IMR-90 (cell line): Measurements from ENCODE around the gene SF3A1. TPM values are rescaled to one million over a fixed set of nuclear protein-coding genes. Genes with fewer than 3 reads are reported as not detected.

Experiments used
- ATAC-seq: fragments of 200-7000 bp; cut with Tn5 transposase; 2 replicates; pipeline ENCODE4 v1.9.1; 2020; ENCODE audit warnings: low read depth, mild to moderate bottlenecking, moderate library complexity
- BruUV-seq: library from RNA; stranded (reverse); fragments of 400-500 nt; replicated peaks from 2 replicates; lab custom pipeline; 2021; lab: Mats Ljungman, UMichigan
- CTCF ChIA-PET: fragments of 300-600 bp; formaldehyde crosslinking; extraction: SDS; loops from one replicate; lab custom pipeline; 2021; ENCODE audit warnings: antibody characterized with exemption; lab: Yijun Ruan, JAX
- POLR2A ChIA-PET: fragments of 300-600 bp; sonication (Branson Sonifier 250); formaldehyde crosslinking; loops from one replicate; lab custom pipeline; 2022; ENCODE audit warnings: antibody characterized with exemption; ENCODE audit not compliant: unreplicated experiment; lab: Charles Lee
- DNase-seq: peaks from one replicate; pipeline ENCODE4 v3.0.0; 2013
- H2AFZ ChIP-seq: replicated peaks from 2 replicates; pipeline ENCODE3; 2013; ENCODE audit warnings: low read length, mild to moderate bottlenecking; ENCODE audit not compliant: poor library complexity
- H2AK5ac ChIP-seq: 2 replicates; pipeline ENCODE4 v1.6.1; 2013; ENCODE audit warnings: low read depth, low read length, inconsistent platforms
- H2AK9ac ChIP-seq: replicated peaks from 2 replicates; pipeline ENCODE3; 2013; ENCODE audit warnings: mild to moderate bottlenecking, low read depth, low read length, moderate library complexity; ENCODE audit not compliant: poor library complexity
- H2BK120ac ChIP-seq: 2 replicates; pipeline ENCODE4 v1.6.1; 2013; ENCODE audit warnings: low read depth, low read length, inconsistent platforms
- H2BK15ac ChIP-seq: 3 replicates; pipeline ENCODE4 v1.6.1; 2013; ENCODE audit warnings: low read depth, low read length, inconsistent platforms
- H2BK20ac ChIP-seq: 2 replicates; pipeline ENCODE4 v1.6.1; 2013; ENCODE audit warnings: low read depth, mild to moderate bottlenecking, inconsistent platforms, low read length, moderate library complexity
- H2BK5ac ChIP-seq: 2 replicates; pipeline ENCODE4 v1.6.1; 2013; ENCODE audit warnings: mild to moderate bottlenecking, low read depth, low read length, inconsistent platforms; ENCODE audit not compliant: poor library complexity, severe bottlenecking
- H3K14ac ChIP-seq: replicated peaks from 2 replicates; pipeline ENCODE4 v1.6.1; 2013; ENCODE audit warnings: low read depth, low read length, inconsistent platforms
- H3K18ac ChIP-seq: 2 replicates; pipeline ENCODE4 v1.6.1; 2013; ENCODE audit warnings: low read depth, low read length, control low read depth
- H3K23ac ChIP-seq: 2 replicates; pipeline ENCODE4 v1.6.1; 2013; ENCODE audit warnings: low read depth, low read length, inconsistent platforms
- H3K27ac ChIP-seq: 2 replicates; pipeline ENCODE4 v1.5.1; 2013; ENCODE audit warnings: mild to moderate bottlenecking, control low read depth, low read length; ENCODE audit not compliant: insufficient read depth
- H3K27me3 ChIP-seq: 2 replicates; pipeline ENCODE4 v1.6.1; 2013; ENCODE audit warnings: low read length; ENCODE audit not compliant: control insufficient read depth, insufficient read depth
- H3K36me3 ChIP-seq: 2 replicates; pipeline ENCODE4 v1.6.1; 2013; ENCODE audit warnings: low read length, mixed read lengths; ENCODE audit not compliant: control insufficient read depth, insufficient read depth
- H3K4ac ChIP-seq: 2 replicates; pipeline ENCODE4 v1.6.1; 2013; ENCODE audit warnings: low read depth, low read length, inconsistent platforms
- H3K4me1 ChIP-seq: 2 replicates; pipeline ENCODE4 v1.6.1; 2013; ENCODE audit warnings: low read length, mixed read lengths; ENCODE audit not compliant: control insufficient read depth, insufficient read depth
- H3K4me2 ChIP-seq: 2 replicates; pipeline ENCODE4 v1.6.1; 2013; ENCODE audit warnings: low read depth, mild to moderate bottlenecking, control low read depth, low read length, moderate library complexity
- H3K4me3 ChIP-seq: 2 replicates; pipeline ENCODE4 v1.5.1; 2013; ENCODE audit warnings: low read depth, mild to moderate bottlenecking, control low read depth, low read length, moderate library complexity; ENCODE audit not compliant: insufficient read depth
- H3K56ac ChIP-seq: 2 replicates; pipeline ENCODE4 v1.6.1; 2013; ENCODE audit warnings: low read length, inconsistent platforms; ENCODE audit not compliant: insufficient read depth; ENCODE audit errors: extremely low read depth
- H3K79me1 ChIP-seq, 2 experiments: 2 replicates each; pipeline ENCODE4 v1.6.1; 2013; ENCODE audit warnings: low read length in 2 of 2, inconsistent platforms in 1 of 2, low read depth in 1 of 2
- H3K9ac ChIP-seq: 2 replicates; pipeline ENCODE4 v1.6.1; 2013; ENCODE audit warnings: low read depth, low read length, control low read depth
- H3K9me1 ChIP-seq: 2 replicates; pipeline ENCODE4 v1.6.1; 2013; ENCODE audit warnings: low read length, inconsistent platforms; ENCODE audit not compliant: insufficient read depth
- H3K9me3 ChIP-seq: 2 replicates; pipeline ENCODE4 v1.6.1; 2013; ENCODE audit warnings: low read length; ENCODE audit not compliant: control insufficient read depth, insufficient read depth
- H4K20me1 ChIP-seq: 2 replicates; pipeline ENCODE4 v1.6.1; 2013; ENCODE audit warnings: low read length, inconsistent platforms; ENCODE audit not compliant: insufficient read depth
- H4K5ac ChIP-seq: 2 replicates; pipeline ENCODE4 v1.6.1; 2013; ENCODE audit warnings: mild to moderate bottlenecking, low read depth, low read length, control low read depth
- H4K8ac ChIP-seq, 2 experiments: 2 replicates each; pipeline ENCODE4 v1.6.1; 2013; ENCODE audit warnings: low read depth in 2 of 2, low read length in 2 of 2, control low read depth in 1 of 2, inconsistent platforms in 1 of 2
- H4K91ac ChIP-seq: 2 replicates; pipeline ENCODE4 v1.6.1; 2013; ENCODE audit warnings: low read depth, low read length, inconsistent platforms; ENCODE audit not compliant: insufficient read depth
- CEBPB ChIP-seq: IDR thresholded peaks from 2 replicates; pipeline ENCODE4 v1.6.1; 2012; ENCODE audit warnings: low read depth, low read length, improper control_type of control experiment
- CHD1 ChIP-seq: IDR thresholded peaks from 2 replicates; pipeline ENCODE4 v1.6.1; 2012; ENCODE audit warnings: low read depth, low read length, improper control_type of control experiment
- CTCF ChIP-seq: conservative IDR thresholded peaks from 2 replicates; pipeline ENCODE4 v1.5.1; 2012; ENCODE audit warnings: mild to moderate bottlenecking, low read depth, low read length, improper control_type of control experiment
- ELK1 ChIP-seq: fragments of 150-350 bp; IDR thresholded peaks from 2 replicates; pipeline ENCODE4 v1.6.1; 2016; ENCODE audit warnings: low read depth, mild to moderate bottlenecking, low read length, moderate library complexity, borderline replicate concordance
- FOS ChIP-seq: fragments of 150-350 bp; IDR thresholded peaks from 2 replicates; pipeline ENCODE4 v1.6.1; 2016; ENCODE audit warnings: low read depth, low read length
- MAFK ChIP-seq: IDR thresholded peaks from 2 replicates; pipeline ENCODE4 v1.6.1; 2012; ENCODE audit warnings: low read depth, low read length, improper control_type of control experiment
- MAZ ChIP-seq: IDR thresholded peaks from 2 replicates; pipeline ENCODE4 v1.6.1; 2012; ENCODE audit warnings: low read depth, mild to moderate bottlenecking, low read length, improper control_type of control experiment, moderate library complexity, borderline replicate concordance
- NFE2L2 ChIP-seq: fragments of 150-350 bp; IDR thresholded peaks from 2 replicates; pipeline ENCODE4 v1.6.1; 2016; ENCODE audit warnings: low read depth, mild to moderate bottlenecking, low read length
- POLR2A ChIP-seq: IDR thresholded peaks from 2 replicates; pipeline ENCODE4 v1.6.1; 2012; ENCODE audit warnings: mild to moderate bottlenecking, low read depth, low read length
- RAD21 ChIP-seq: IDR thresholded peaks from 2 replicates; pipeline ENCODE4 v1.6.1; 2012; ENCODE audit warnings: low read length, improper control_type of control experiment
- RCOR1 ChIP-seq: IDR thresholded peaks from 2 replicates; pipeline ENCODE4 v1.6.1; 2012; ENCODE audit warnings: mild to moderate bottlenecking, low read length, improper control_type of control experiment; ENCODE audit not compliant: insufficient replicate concordance
- RFX5 ChIP-seq: IDR thresholded peaks from 2 replicates; pipeline ENCODE4 v1.8.0; 2012; ENCODE audit warnings: low read depth, mild to moderate bottlenecking, low read length, moderate library complexity
- USF2 ChIP-seq: fragments of 150-350 bp; IDR thresholded peaks from 2 replicates; pipeline ENCODE4 v1.6.1; 2017; ENCODE audit warnings: mild to moderate bottlenecking, antibody characterized with exemption, low read length, low read depth
- WGBS, 2 experiments: methylation state at CpG; one replicate each; pipeline versions ENCODE4 v1.1.5 to v1.1.7; 2013; ENCODE audit warnings: missing lambda C conversion rate in 2 of 2; ENCODE audit not compliant: insufficient read length in 1 of 2; ENCODE audit errors: extremely low coverage in 2 of 2; 5-methylcytosine and 5-hydroxymethylcytosine counted together
- dilution Hi-C: fragments of 300-500 bp; cut with HindIII; formaldehyde crosslinking; loops from one replicate; pipeline ENCODE4 v1.14.3; 2018; ENCODE audit warnings: low sequenced_read_pairs; ENCODE audit not compliant: unreplicated experiment
- in situ Hi-C: fragments of 300-500 bp; cut with MboI; formaldehyde crosslinking; loops from 3 replicates; pipeline ENCODE4 v1.14.3; 2019; ENCODE audit warnings: low sequenced_read_pairs, inconsistent platforms, mixed read lengths
- intact Hi-C: fragments of 100-400 bp; cut with micrococcal nuclease; formaldehyde crosslinking; loops from 2 replicates; pipeline ENCODE4 v1.10.0; 2022
- polyA plus RNA-seq, 3 experiments: library from polyadenylated mRNA; depleted of rRNA; stranded (reverse); fragments of >200 nt; gene quantifications; 2 replicates each; pipeline ENCODE4 v1.2.3, GENCODE V29; 2012; ENCODE audit warnings: low replicate concordance in 1 of 3
- total RNA-seq: library from RNA; depleted of rRNA; stranded (reverse); fragments of >200 nt; gene quantifications from 2 replicates; pipeline ENCODE4 v1.2.3, GENCODE V29; 2012

SF3A1 gene
- total and polyA plus RNA-seq, 2 of the 4 experiments (the other 2 are of a cell fraction) = 36.9 to 67.2 TPM

- Histone ChIP-seq H4K5ac (no peak overlapping the region), H4K91ac (no peak overlapping the region), H3K27ac (no peak overlapping the region), H2AFZ (no peak overlapping the region), H4K20me1 (peaks cover 4% of the 10 kb centered on the region), H3K9me3 (no peaks in the 10 kb centered on the region), H2AK5ac (no peak overlapping the region), H2AK9ac (no peak overlapping the region), H4K8ac (no peak overlapping the region), H2BK120ac (no peak overlapping the region), H3K27me3 (no peaks in the 10 kb centered on the region), H3K4ac (no peak overlapping the region), H3K14ac (no peak overlapping the region), H2BK15ac (no peak overlapping the region), H3K36me3 (peaks cover 7% of the 10 kb centered on the region), H3K4me2 (no peak overlapping the region), H3K23ac (no peak overlapping the region), H3K79me1 (no peaks in the 10 kb centered on the region), H3K4me3 (no peak overlapping the region), H3K18ac (no peak overlapping the region), H2BK20ac (no peak overlapping the region), H3K56ac (no peak overlapping the region), H2BK5ac (no peak overlapping the region), H3K9me1 (no peaks in the 10 kb centered on the region), H3K9ac (no peak overlapping the region), H3K4me1 (peaks cover 5% of the 10 kb centered on the region; the same call in 1 of the 2 replicates)
- ChIA-PET POLR2A (no interaction called here), CTCF (no interaction called here)
- ATAC-seq (no peak), DNase-seq (no peak)
- no CpG with 5 or more reads among the region's 13 CpGs for WGBS, 2 experiments
- TF ChIP-seq FOS (no peak), CTCF (no peak), RFX5 (no peak), ELK1 (no peak), USF2 (no peak), POLR2A (no peak), NFE2L2 (no peak), MAZ (no peak), CHD1 (no peak), CEBPB (no peak), RCOR1 (no peak), RAD21 (no peak), MAFK (no peak)
- BruUV-seq = no TSS peak
- intact Hi-C loops (no loop called here), dilution Hi-C loops (no loop called here), in situ Hi-C loops (no loop called here)
Measured at GRCh38 chr22:30371981-30372380, 15.3 kb upstream of the SF3A1 start.
